Mesendoderm (in vitro differentiated cells): Measurements from ENCODE around the gene C2CD3.

Source experiments
- DNase-seq: peaks from one replicate; pipeline ENCODE4 v3.0.0; 2013
- H2AK5ac ChIP-seq: 2 replicates; pipeline ENCODE4 v1.6.1; 2013; ENCODE audit warnings: low read length, inconsistent platforms
- H2BK120ac ChIP-seq: 2 replicates; pipeline ENCODE4 v1.6.1; 2013; ENCODE audit warnings: low read depth, mild to moderate bottlenecking, low read length, moderate library complexity, mixed read lengths
- H2BK15ac ChIP-seq: replicated peaks from 2 replicates; pipeline ENCODE4 v1.6.1; 2013; ENCODE audit warnings: low read depth, mild to moderate bottlenecking, moderate library complexity
- H2BK5ac ChIP-seq: 2 replicates; pipeline ENCODE4 v1.6.1; 2013; ENCODE audit warnings: low read length, inconsistent platforms
- H3K18ac ChIP-seq: 2 replicates; pipeline ENCODE4 v1.6.1; 2013; ENCODE audit warnings: mild to moderate bottlenecking, low read length, mixed read lengths
- H3K23ac ChIP-seq: one replicate; pipeline ENCODE4 v1.6.1; 2013; ENCODE audit warnings: low read length
- H3K27ac ChIP-seq: 2 replicates; pipeline ENCODE4 v1.5.1; 2013; ENCODE audit warnings: low read depth, mild to moderate bottlenecking, inconsistent platforms, low read length, moderate library complexity
- H3K27me3 ChIP-seq: 2 replicates; pipeline ENCODE4 v1.6.1; 2013; ENCODE audit warnings: low read length, control low read depth, mild to moderate bottlenecking, inconsistent platforms; ENCODE audit not compliant: insufficient read depth, poor library complexity
- H3K36me3 ChIP-seq: 2 replicates; pipeline ENCODE4 v1.6.1; 2013; ENCODE audit warnings: low read length, inconsistent platforms; ENCODE audit not compliant: control insufficient read depth, insufficient read depth
- H3K4ac ChIP-seq: one replicate; pipeline ENCODE4 v1.6.1; 2013; ENCODE audit warnings: low read depth, mild to moderate bottlenecking, low read length, moderate library complexity
- H3K4me1 ChIP-seq: 2 replicates; pipeline ENCODE4 v1.6.1; 2013; ENCODE audit warnings: low read depth, low read length, inconsistent platforms; ENCODE audit not compliant: control insufficient read depth
- H3K4me2 ChIP-seq: 2 replicates; pipeline ENCODE4 v1.6.1; 2013; ENCODE audit warnings: low read length
- H3K4me3 ChIP-seq: 2 replicates; pipeline ENCODE4 v1.5.1; 2013; ENCODE audit warnings: mild to moderate bottlenecking, low read length
- H3K56ac ChIP-seq: one replicate; pipeline ENCODE4 v1.6.1; 2013; ENCODE audit warnings: low read length
- H3K79me1 ChIP-seq: 2 replicates; pipeline ENCODE4 v1.6.1; 2013; ENCODE audit warnings: low read length, inconsistent platforms
- H3K79me2 ChIP-seq: 2 replicates; pipeline ENCODE4 v1.6.1; 2013; ENCODE audit warnings: mild to moderate bottlenecking, low read length; ENCODE audit not compliant: control insufficient read depth, insufficient read depth
- H3K9ac ChIP-seq: 2 replicates; pipeline ENCODE4 v1.6.1; 2013; ENCODE audit warnings: low read length, inconsistent platforms
- H4K5ac ChIP-seq: one replicate; pipeline ENCODE4 v1.6.1; 2013; ENCODE audit warnings: low read length
- H4K8ac ChIP-seq: one replicate; pipeline ENCODE4 v1.6.1; 2013; ENCODE audit warnings: low read depth, mild to moderate bottlenecking, control low read depth, low read length, moderate library complexity
- WGBS: extraction: QIAGEN DNeasy Blood & Tissue Kit; methylation state at CpG from one replicate; pipeline ENCODE4 v1.1.7; 2013; ENCODE audit warnings: low lambda C conversion rate, missing lambda C conversion rate; ENCODE audit not compliant: insufficient coverage; ENCODE audit errors: extremely low coverage; 5-methylcytosine and 5-hydroxymethylcytosine counted together

C2CD3 gene

GRCh38 chr11:74018331-74019005 lies 152.3 kb downstream of the C2CD3 start:
- no peaks in the 10 kb centered on the region for H3K79me1 ChIP-seq
- no peak overlapping the region for H3K27ac ChIP-seq
- no peaks in the 10 kb centered on the region for H3K79me2 ChIP-seq
- no peaks in the 10 kb centered on the region for H3K27me3 ChIP-seq
- no CpG with 5 or more reads among the region's 9 CpGs for WGBS
- H2BK15ac ChIP-seq: no peak overlapping the region
- no peak for DNase-seq
- no peak overlapping the region for H4K8ac ChIP-seq
- H3K9ac ChIP-seq: no peak overlapping the region
- H3K4me2 ChIP-seq: no peak overlapping the region
- no peak overlapping the region for H3K56ac ChIP-seq
- no peak overlapping the region for H3K18ac ChIP-seq
- no peak overlapping the region for H3K4ac ChIP-seq
- no peak overlapping the region for H2AK5ac ChIP-seq
- H3K23ac ChIP-seq: no peak overlapping the region
- H3K4me1 ChIP-seq: no peaks in the 10 kb centered on the region
- peaks cover 1% of the 10 kb centered on the region for H3K36me3 ChIP-seq
- no peak overlapping the region for H4K5ac ChIP-seq
- no peak overlapping the region for H2BK120ac ChIP-seq
- no peak overlapping the region for H2BK5ac ChIP-seq
- H3K4me3 ChIP-seq: no peak overlapping the region

GRCh38 chr11:74017631-74018030 lies 153.2 kb downstream of the C2CD3 start:
- no peaks in the 10 kb centered on the region for H3K27me3 ChIP-seq
- H3K23ac ChIP-seq: no peak overlapping the region
- no peak overlapping the region for H2BK5ac ChIP-seq
- H3K27ac ChIP-seq: no peak overlapping the region
- no peak overlapping the region for H2BK15ac ChIP-seq
- no peak overlapping the region for H2BK120ac ChIP-seq
- H3K79me2 ChIP-seq: no peaks in the 10 kb centered on the region
- peaks cover 1% of the 10 kb centered on the region for H3K36me3 ChIP-seq
- H3K4me1 ChIP-seq: no peaks in the 10 kb centered on the region
- H3K18ac ChIP-seq: no peak overlapping the region
- no CpG with 5 or more reads among the region's 3 CpGs for whole genome bisulfite sequencing
- H3K9ac ChIP-seq: no peak overlapping the region
- no peak overlapping the region for H3K4ac ChIP-seq
- no peak overlapping the region for H3K4me3 ChIP-seq
- no peak overlapping the region for H4K5ac ChIP-seq
- no peak overlapping the region for H3K4me2 ChIP-seq
- H3K56ac ChIP-seq: no peak overlapping the region
- no peak overlapping the region for H4K8ac ChIP-seq
- no peak overlapping the region for H2AK5ac ChIP-seq
- H3K79me1 ChIP-seq: no peaks in the 10 kb centered on the region
- DNase-seq: no peak

GRCh38 chr11:74015919-74016684 lies 154.7 kb downstream of the C2CD3 start:
- no peak overlapping the region for H2BK5ac ChIP-seq
- no peak overlapping the region for H3K27ac ChIP-seq
- no peak overlapping the region for H3K4ac ChIP-seq
- H3K56ac ChIP-seq: no peak overlapping the region
- no peak overlapping the region for H4K5ac ChIP-seq
- H3K79me2 ChIP-seq: no peaks in the 10 kb centered on the region
- no peak overlapping the region for H4K8ac ChIP-seq
- no peak overlapping the region for H3K23ac ChIP-seq
- no peak overlapping the region for H3K4me2 ChIP-seq
- no peaks in the 10 kb centered on the region for H3K4me1 ChIP-seq
- H2BK15ac ChIP-seq: no peak overlapping the region
- H3K4me3 ChIP-seq: no peak overlapping the region
- no peak overlapping the region for H3K18ac ChIP-seq
- no peak for DNase-seq
- no peak overlapping the region for H2BK120ac ChIP-seq
- H3K79me1 ChIP-seq: no peaks in the 10 kb centered on the region
- no CpG with 5 or more reads among the region's 5 CpGs for WGBS
- H3K27me3 ChIP-seq: no peaks in the 10 kb centered on the region
- H3K9ac ChIP-seq: no peak overlapping the region
- H3K36me3 ChIP-seq: peaks cover 1% of the 10 kb centered on the region
- no peak overlapping the region for H2AK5ac ChIP-seq

GRCh38 chr11:74014880-74015279 lies 155.9 kb downstream of the C2CD3 start:
- Histone ChIP-seq H3K79me1 (no peaks in the 10 kb centered on the region), H2AK5ac (no peak overlapping the region), H3K79me2 (no peaks in the 10 kb centered on the region), H3K23ac (no peak overlapping the region), H3K18ac (no peak overlapping the region), H4K8ac (no peak overlapping the region), H3K4me1 (peaks cover 4% of the 10 kb centered on the region), H3K4me3 (no peak overlapping the region), H3K4me2 (no peak overlapping the region), H3K56ac (no peak overlapping the region), H3K9ac (no peak overlapping the region), H2BK5ac (no peak overlapping the region), H3K27ac (no peak overlapping the region), H2BK120ac (no peak overlapping the region), H3K27me3 (no peaks in the 10 kb centered on the region), H3K4ac (no peak overlapping the region), H2BK15ac (no peak overlapping the region), H3K36me3 (peaks cover 1% of the 10 kb centered on the region), H4K5ac (no peak overlapping the region)
- WGBS: no CpG with 5 or more reads among the region's 2 CpGs
- DNase-seq: no peak

- Histone ChIP-seq H3K36me3 (peaks cover 1% of the 10 kb centered on the region), H3K4me1 (peaks cover 4% of the 10 kb centered on the region), H3K27ac (no peak overlapping the region), H3K4ac (no peak overlapping the region), H2BK120ac (no peak overlapping the region), H3K4me2 (no peak overlapping the region), H2AK5ac (no peak overlapping the region), H3K27me3 (no peaks in the 10 kb centered on the region), H3K79me1 (no peaks in the 10 kb centered on the region), H3K79me2 (no peaks in the 10 kb centered on the region), H3K18ac (no peak overlapping the region), H2BK5ac (no peak overlapping the region), H2BK15ac (no peak overlapping the region), H3K9ac (no peak overlapping the region), H3K56ac (no peak overlapping the region), H4K8ac (no peak overlapping the region), H4K5ac (no peak overlapping the region), H3K4me3 (no peak overlapping the region), H3K23ac (no peak overlapping the region)
- WGBS: no CpG with 5 or more reads among the region's 8 CpGs
- no peak for DNase-seq
These were observed 157.7 kb downstream of the C2CD3 start for GRCh38 chr11:74013141-74013540.
